ENCODE data around the gene PCDHB5. TPM values are rescaled to one million over a fixed set of nuclear protein-coding genes. Genes with fewer than 3 reads are reported as not detected.
"Not testable (repeated sequence)": the region's sequence is repeated elsewhere in the genome, so short reads cannot be mapped to it uniquely, and the experiment has no call there.

Gene PCDHB5
- total RNA-seq, 4 donors from 2014 or later, result 0.33 to 3.4 (median 1.6) TPM

- no peak for TF ChIP-seq CTCF (IDR thresholded peaks at IDR 0.05; ENCODE audit: low read depth)
Measured at GRCh38 chr5:141155540-141156374, 20.8 kb downstream of the PCDHB5 start.

DNA sequence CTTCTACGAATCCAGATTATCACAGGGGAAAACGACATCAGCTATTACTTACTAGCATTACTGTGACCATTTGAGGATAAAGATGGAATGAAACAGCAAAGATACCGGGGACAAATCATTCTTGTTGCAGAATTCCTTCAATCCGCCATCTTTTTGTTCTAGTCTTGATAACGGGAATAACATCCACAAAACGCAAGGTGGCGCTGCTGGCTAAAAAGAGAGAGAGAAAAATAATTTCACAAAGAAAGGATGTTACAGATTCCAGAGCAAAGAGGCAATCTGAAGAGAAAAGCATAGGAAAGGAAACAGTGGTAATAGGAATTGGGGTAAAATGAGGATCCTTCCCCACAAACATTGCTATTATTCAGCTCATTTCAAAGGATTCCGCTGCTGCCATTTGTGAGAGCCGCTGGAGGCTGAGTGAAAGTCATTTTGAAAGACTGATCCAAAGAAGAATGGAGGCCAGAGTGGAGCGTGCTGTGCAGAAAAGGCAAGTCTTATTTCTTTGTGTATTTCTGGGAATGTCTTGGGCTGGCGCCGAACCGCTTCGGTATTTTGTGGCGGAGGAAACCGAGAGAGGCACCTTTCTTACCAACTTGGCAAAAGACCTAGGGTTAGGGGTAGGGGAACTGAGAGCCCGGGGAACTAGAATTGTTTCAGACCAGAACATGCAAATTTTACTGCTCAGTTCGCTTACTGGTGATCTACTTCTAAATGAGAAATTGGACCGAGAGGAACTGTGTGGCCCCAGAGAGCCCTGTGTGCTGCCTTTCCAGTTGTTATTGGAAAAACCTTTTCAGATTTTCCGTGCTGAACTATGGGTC, 37.6 kb downstream of the PCDHB5 start, which contains the start of gene PCDHB7:
Gene PCDHB7, plus strand, starts transcription at position 264 of the 824 bp plus-strand sequence. Its CDS starts 192 bp downstream, at position 456.
- no peak for TF ChIP-seq CTCF (IDR thresholded peaks at IDR 0.05; ENCODE audit: low read depth)

GRCh38 chr5:141175933-141176332, 40.9 kb downstream of the PCDHB5 start:
- TF ChIP-seq CTCF (IDR thresholded peaks at IDR 0.05; ENCODE audit: low read depth), result no peak

GRCh38 chr5:141177577-141178191, 42.7 kb downstream of the PCDHB5 start, which contains the start of gene PCDHB8:
Gene PCDHB8, plus strand, starts transcription at chr5:141177790. Its CDS starts 245 bp downstream, at chr5:141178035.
- not testable (repeated sequence) for TF ChIP-seq CTCF (IDR thresholded peaks at IDR 0.05; ENCODE audit: low read depth)

DNA sequence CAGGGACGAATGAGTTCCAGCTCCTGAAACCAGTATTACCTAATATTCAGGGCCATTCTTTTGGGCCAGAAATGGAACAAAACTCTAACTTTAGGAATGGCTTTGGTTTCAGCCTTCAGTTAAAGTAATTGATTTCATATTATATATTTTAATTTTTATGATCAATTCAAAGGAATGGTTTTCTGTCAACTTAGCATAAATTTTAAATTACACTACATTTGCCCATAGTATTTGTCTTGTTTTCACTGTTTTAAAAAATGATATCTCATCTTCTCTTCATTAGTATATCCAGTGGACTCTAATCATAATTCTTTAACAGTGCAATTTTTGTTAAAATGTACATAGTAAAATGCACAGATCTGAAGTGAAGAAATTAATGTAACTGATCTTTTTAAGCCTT, 45.3 kb downstream of the PCDHB5 start:
- TF ChIP-seq CTCF (IDR thresholded peaks at IDR 0.05; ENCODE audit: low read depth), result no peak

DNA sequence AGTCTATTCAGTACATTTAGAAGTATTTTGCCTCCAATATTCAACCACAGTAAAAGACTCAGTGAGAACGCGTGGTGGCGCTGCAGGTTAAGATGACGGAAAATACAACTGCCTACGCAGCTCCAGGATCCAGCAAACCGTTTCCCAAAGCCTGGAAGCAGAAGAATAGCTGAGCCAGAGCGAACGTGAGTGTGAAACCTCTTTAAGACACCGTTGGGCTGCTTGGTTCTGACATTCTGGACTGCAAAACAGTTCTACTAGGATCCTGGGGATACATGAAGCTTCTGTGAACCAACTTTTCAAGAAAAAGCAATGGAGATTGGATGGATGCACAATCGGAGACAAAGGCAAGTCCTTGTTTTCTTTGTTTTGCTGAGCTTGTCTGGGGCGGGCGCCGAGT, 47.2 kb downstream of the PCDHB5 start, which contains the start of gene PCDHB16:
Gene PCDHB16, plus strand, starts transcription at position 140 of the 400 bp plus-strand sequence. Its CDS starts 173 bp downstream, at position 313.
- TF ChIP-seq CTCF (IDR thresholded peaks at IDR 0.05; ENCODE audit: low read depth), result no peak
